ENCODE data around the gene BAIAP2L1. TPM values are rescaled to one million over a fixed set of nuclear protein-coding genes. Genes with fewer than 3 reads are reported as not detected.
"Not testable (repeated sequence)": the region's sequence is repeated elsewhere in the genome, so short reads cannot be mapped to it uniquely, and the experiment has no call there.

Gene BAIAP2L1
- total and polyA plus RNA-seq, 12 donors: 0.53 to 5.8 (median 1.8) TPM

DNA sequence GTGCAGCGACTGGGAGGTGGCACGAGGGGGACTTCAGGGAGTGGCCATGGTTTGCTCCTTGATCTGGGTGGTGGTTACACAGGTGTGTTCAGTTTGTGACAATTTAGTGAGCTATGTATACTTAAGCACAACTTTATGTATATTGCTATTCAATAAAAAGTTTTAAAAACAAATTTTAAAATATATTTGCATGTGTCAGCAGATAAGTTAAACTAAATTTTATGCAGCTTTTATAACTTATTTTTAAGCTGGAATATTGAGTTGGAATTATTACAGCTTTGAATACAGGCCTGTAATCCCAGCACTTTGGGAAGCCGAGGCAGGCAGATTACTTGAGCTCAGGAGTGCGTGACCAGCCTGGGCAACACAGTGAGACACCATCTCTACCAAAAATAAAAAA, 5.4 kb downstream of the BAIAP2L1 start:
- intact Hi-C loops (cut with DNase I): loop anchor here in 1 of 10 donors (10.0 kb wide), 1 partner anchor 61 kb away; no protein-coding TSS in a partner anchor
- Histone ChIP-seq H3K4me3 (no peak overlapping the region), H3K27me3 (peaks cover 0 to 22% (median 0%) of the 10 kb centered on the region in 7 donors), H3K27ac (no peak overlapping the region), H3K36me3 (no peaks in the 10 kb centered on the region), H3K4me1 (peaks cover 0 to 7% (median under 1%) of the 10 kb centered on the region in 9 donors), H3K9me3 (no peaks in the 10 kb centered on the region)
- WGBS, 2 donors: 91 to 97% methylated on average over 4 of the region's 4 CpGs
- TF ChIP-seq CTCF (IDR thresholded peaks at IDR 0.05): no peak
- ATAC-seq (no peak), DNase-seq (no peak)

DNA sequence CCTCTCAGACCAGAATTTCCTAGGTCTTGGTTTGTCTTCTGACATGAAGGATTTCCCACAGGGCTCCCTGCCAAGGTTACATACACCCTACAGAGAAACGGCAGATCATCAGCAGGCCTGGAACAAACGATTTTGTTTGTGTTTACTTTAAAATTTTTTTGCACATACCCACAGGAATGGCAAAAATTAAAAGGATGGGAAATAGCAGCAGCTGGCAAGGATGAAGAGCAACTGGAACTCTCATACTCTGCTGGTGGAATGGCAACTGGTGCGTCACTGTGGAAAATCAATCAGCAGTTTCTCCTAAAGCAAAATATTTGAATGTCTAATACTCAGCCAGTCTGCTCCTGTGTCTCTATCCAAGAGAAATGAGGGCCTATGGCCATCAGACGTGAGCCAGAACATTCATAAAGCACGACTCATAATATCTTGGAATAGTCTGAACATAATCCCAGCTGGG, 6.5 kb downstream of the BAIAP2L1 start:
- intact Hi-C loops (cut with DNase I): loop anchor here in 1 of 10 donors (10.0 kb wide), 1 partner anchor 60 kb away; no protein-coding TSS in a partner anchor
- Histone ChIP-seq H3K27ac (no peak overlapping the region), H3K27me3 (peaks cover 0 to 16% (median 0%) of the 10 kb centered on the region in 7 donors), H3K4me1 (peaks cover 0 to 1% (median 0%) of the 10 kb centered on the region in 9 donors), H3K4me3 (no peak overlapping the region), H3K9me3 (no peaks in the 10 kb centered on the region), H3K36me3 (no peaks in the 10 kb centered on the region)
- 55 to 58% methylated on average over 5 of the region's 5 CpGs for WGBS, 2 donors
- DNase-seq (no peak), ATAC-seq (no peak)
- TF ChIP-seq CTCF (IDR thresholded peaks at IDR 0.05): no peak

DNA sequence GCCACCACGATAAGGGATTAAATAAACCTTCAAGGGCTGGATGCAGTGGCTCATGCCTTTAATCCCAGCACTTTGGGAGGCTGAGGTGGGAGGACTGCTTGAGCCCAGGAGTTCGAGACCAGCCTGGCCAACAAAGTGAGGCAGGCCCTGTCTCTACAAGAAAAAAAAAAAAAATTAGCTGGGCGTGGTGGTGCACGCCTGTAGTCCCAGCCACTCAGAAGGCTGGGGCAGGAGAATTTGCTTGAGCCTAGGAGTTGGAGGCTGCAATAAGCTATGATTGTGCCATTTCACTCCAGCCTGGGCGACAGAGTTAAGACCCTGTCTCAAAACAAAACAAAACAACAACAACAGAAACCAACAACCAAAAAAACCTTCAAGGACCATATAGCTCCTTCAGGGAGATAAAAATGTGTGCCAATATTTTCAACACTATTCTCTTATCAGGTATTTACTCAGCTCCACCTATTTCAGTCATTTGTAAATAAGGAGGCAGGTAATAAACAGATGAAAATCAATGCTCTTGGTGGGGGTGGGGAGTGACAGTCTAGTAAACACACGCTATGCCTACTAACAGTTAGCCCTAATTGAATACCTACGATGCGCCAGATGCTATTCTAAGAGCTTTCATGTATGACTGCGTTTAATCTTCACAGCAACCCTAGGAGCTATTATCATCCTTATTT, 13.2 kb downstream of the BAIAP2L1 start:
- WGBS, 2 donors: 93% methylated on average over 9 of the region's 9 CpGs
- intact Hi-C loops (cut with DNase I): no loop called here
- H3K9me3 ChIP-seq: no peaks in the 10 kb centered on the region
- H3K36me3 ChIP-seq: no peaks in the 10 kb centered on the region
- TF ChIP-seq CTCF (IDR thresholded peaks at IDR 0.05): no peak
- H3K4me3 ChIP-seq: no peak overlapping the region
- no peaks in the 10 kb centered on the region for H3K4me1 ChIP-seq
- no peak overlapping the region for H3K27ac ChIP-seq
- ATAC-seq: no peak
- no peaks in the 10 kb centered on the region for H3K27me3 ChIP-seq
- no peak for DNase-seq

- Histone ChIP-seq H3K27ac (no peak overlapping the region), H3K4me1 (no peaks in the 10 kb centered on the region), H3K9me3 (no peaks in the 10 kb centered on the region), H3K36me3 (no peaks in the 10 kb centered on the region), H3K4me3 (no peak overlapping the region), H3K27me3 (no peaks in the 10 kb centered on the region)
- 89 to 92% methylated on average over 8 of the region's 8 CpGs for WGBS, 2 donors
- TF ChIP-seq CTCF (IDR thresholded peaks at IDR 0.05): no peak
- no peak for DNase-seq
- intact Hi-C loops (cut with DNase I): no loop called here
- no peak for ATAC-seq
These were observed 13.8 kb downstream of the BAIAP2L1 start for GRCh38 chr7:98387131-98387530.

DNA sequence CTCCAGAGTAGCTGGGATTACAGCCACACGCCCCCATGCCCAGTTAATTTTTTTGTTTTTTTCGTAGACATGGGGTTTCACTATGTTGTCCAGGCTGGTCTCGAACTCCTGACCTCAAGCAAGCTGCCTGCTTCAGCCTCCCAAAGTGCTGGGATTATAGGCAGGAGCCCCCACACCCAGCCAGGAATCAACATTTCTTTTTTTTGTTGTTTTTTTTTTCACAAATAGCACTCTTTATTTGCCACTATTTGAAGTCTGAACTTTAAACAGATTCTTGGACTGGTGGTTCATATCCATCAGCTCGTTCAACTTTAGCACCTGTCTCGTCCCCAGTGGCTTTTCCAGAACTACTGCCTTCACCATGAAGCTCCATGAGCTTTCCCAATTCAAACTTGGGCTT, 15.4 kb downstream of the BAIAP2L1 start:
- H3K4me1 ChIP-seq; ATAC-seq; H3K27me3 ChIP-seq; intact Hi-C loops (cut with DNase I); H3K36me3 ChIP-seq; H3K9me3 ChIP-seq; DNase-seq; H3K27ac ChIP-seq; H3K4me3 ChIP-seq: not testable (repeated sequence)
- 94% methylated on average over 3 to 4 of the region's 5 CpGs for WGBS, 2 donors

Measured in heart right ventricle (tissue), 16 donors.